ENCODE data around the gene MLANA.

Gene MLANA

GRCh38 chr9:5869315-5870019 lies 21.2 kb upstream of the MLANA start:
- H3K27ac ChIP-seq: no peak overlapping the region
- no peak for TF ChIP-seq CTCF (conservative IDR thresholded peaks at IDR 0.05)

- no peak overlapping the region for H3K27ac ChIP-seq
- no peak for TF ChIP-seq CTCF (conservative IDR thresholded peaks at IDR 0.05)
Measured at GRCh38 chr9:5870020-5870339, 20.7 kb upstream of the MLANA start.

GRCh38 chr9:5870691-5871090 lies 20.0 kb upstream of the MLANA start:
- no peak for TF ChIP-seq CTCF (conservative IDR thresholded peaks at IDR 0.05)
- H3K27ac ChIP-seq: no peak overlapping the region

GRCh38 chr9:5871785-5872184 lies 18.9 kb upstream of the MLANA start:
- H3K27ac ChIP-seq: peak overlapping the region; percentile 44
- TF ChIP-seq CTCF (conservative IDR thresholded peaks at IDR 0.05): no peak

- H3K27ac ChIP-seq: peak overlapping the region; percentile 44
- no peak for TF ChIP-seq CTCF (conservative IDR thresholded peaks at IDR 0.05)
Measured at GRCh38 chr9:5872511-5872910, 18.2 kb upstream of the MLANA start.

- no peak for TF ChIP-seq CTCF (conservative IDR thresholded peaks at IDR 0.05)
- no peak overlapping the region for H3K27ac ChIP-seq
Measured at GRCh38 chr9:5873439-5873838, 17.2 kb upstream of the MLANA start.

- no peak overlapping the region for H3K27ac ChIP-seq
- no peak for TF ChIP-seq CTCF (conservative IDR thresholded peaks at IDR 0.05)
Measured at GRCh38 chr9:5874048-5874447, 16.6 kb upstream of the MLANA start.

Measured in VCaP (cell line).